GM23338 (cell line): ENCODE measurements around the gene KLRB1.
"Not testable (repeated sequence)": the region's sequence is repeated elsewhere in the genome, so short reads cannot be mapped to it uniquely, and the experiment has no call there.

Experiments
- CTCF ChIP-seq, 2 experiments: fragments of 200-600 bp in 1 of 2; sonication (generic) in 1 of 2; conservative IDR thresholded peaks; 2 replicates each; pipeline versions ENCODE4 v1.5.1 to v1.6.1; 2016 to 2017; ENCODE audit warnings: antibody characterized with exemption in 2 of 2, low read depth in 2 of 2, mild to moderate bottlenecking in 2 of 2, moderate library complexity in 1 of 2
- EZH2 ChIP-seq: fragments of 200-600 bp; sonication (generic); IDR thresholded peaks from one replicate; pipeline ENCODE4 v1.8.0; 2017; ENCODE audit warnings: antibody characterized with exemption, mild to moderate bottlenecking, low read depth; ENCODE audit not compliant: unreplicated experiment
- POLR2AphosphoS5 ChIP-seq: IDR thresholded peaks from 2 replicates; pipeline ENCODE4 v1.6.1; 2016; ENCODE audit warnings: antibody characterized with exemption, low read depth

- not testable (repeated sequence) for TF ChIP-seq POLR2AphosphoS5; CTCF (conservative IDR thresholded peaks at IDR 0.05; ENCODE audit: low read depth in 2 of 2); EZH2
These were observed 37.4 kb upstream of the KLRB1 start for GRCh38 chr12:9644985-9645551.
